MM.1S (cell line): ENCODE data around the gene DMRT2.

Source experiments
- EZH2phosphoT487 ChIP-seq: fragments of 300-600 bp; sonication (generic); IDR thresholded peaks from 2 replicates; pipeline ENCODE4 v1.6.1; 2018; ENCODE audit warnings: antibody characterized with exemption, low read length
- TF ChIP-seq, protein P1 (sequence below): fragments of 300-600 bp; sonication (generic); IDR thresholded peaks from 2 replicates; pipeline ENCODE4 v1.5.1; 2016; ENCODE audit warnings: antibody characterized with exemption, low read length, mixed read lengths

DNA sequence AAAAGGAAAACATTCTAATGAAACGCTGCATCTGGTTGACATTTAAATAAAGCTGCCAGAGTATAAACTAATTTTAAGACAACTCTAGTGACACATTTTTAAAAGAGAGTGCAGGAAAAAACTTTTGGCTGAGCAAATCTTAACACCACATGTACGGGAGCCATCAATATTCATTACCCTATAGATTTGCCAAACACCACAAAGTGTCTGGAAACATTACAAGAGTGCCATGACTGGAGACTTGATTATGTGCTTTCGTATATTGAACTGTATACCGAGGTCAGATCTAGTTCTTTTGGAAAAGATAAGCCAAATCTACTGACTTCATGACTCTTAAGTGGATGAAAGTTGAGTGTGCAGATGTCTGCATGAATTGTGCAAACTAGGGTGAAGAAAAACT lies 10.6 kb upstream of the DMRT2 start:
- TF ChIP-seq, protein P1, sequence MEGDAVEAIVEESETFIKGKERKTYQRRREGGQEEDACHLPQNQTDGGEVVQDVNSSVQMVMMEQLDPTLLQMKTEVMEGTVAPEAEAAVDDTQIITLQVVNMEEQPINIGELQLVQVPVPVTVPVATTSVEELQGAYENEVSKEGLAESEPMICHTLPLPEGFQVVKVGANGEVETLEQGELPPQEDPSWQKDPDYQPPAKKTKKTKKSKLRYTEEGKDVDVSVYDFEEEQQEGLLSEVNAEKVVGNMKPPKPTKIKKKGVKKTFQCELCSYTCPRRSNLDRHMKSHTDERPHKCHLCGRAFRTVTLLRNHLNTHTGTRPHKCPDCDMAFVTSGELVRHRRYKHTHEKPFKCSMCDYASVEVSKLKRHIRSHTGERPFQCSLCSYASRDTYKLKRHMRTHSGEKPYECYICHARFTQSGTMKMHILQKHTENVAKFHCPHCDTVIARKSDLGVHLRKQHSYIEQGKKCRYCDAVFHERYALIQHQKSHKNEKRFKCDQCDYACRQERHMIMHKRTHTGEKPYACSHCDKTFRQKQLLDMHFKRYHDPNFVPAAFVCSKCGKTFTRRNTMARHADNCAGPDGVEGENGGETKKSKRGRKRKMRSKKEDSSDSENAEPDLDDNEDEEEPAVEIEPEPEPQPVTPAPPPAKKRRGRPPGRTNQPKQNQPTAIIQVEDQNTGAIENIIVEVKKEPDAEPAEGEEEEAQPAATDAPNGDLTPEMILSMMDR: no peak
- no peak for TF ChIP-seq EZH2phosphoT487
